ENCODE measurements around the gene CCNI2. TPM values are rescaled to one million over a fixed set of nuclear protein-coding genes. Genes with fewer than 3 reads are reported as not detected.

The CCNI2 gene
- total RNA-seq, 1 experiment from 2014 or later, result 1.4 TPM

- TF ChIP-seq EZH2phosphoT487 (IDR thresholded peaks at IDR 0.05; ENCODE audit: borderline replicate concordance) (no peak), FOSL1 (IDR thresholded peaks at IDR 0.05; ENCODE audit: low read depth) (no peak), JUND (IDR thresholded peaks at IDR 0.05) (no peak), POLR2AphosphoS5 (IDR thresholded peaks at IDR 0.05; ENCODE audit: low read depth, low read length) (no peak), POLR2A (IDR thresholded peaks at IDR 0.05; ENCODE audit: borderline replicate concordance, extremely low read depth, insufficient read depth, insufficient read length) (no peak)
- TF ChIP-seq, protein P1, sequence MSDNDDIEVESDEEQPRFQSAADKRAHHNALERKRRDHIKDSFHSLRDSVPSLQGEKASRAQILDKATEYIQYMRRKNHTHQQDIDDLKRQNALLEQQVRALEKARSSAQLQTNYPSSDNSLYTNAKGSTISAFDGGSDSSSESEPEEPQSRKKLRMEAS (IDR thresholded peaks at IDR 0.05), result no peak
Measured at GRCh38 chr5:132760049-132760420, 12.8 kb downstream of the CCNI2 start (continued).

DNA sequence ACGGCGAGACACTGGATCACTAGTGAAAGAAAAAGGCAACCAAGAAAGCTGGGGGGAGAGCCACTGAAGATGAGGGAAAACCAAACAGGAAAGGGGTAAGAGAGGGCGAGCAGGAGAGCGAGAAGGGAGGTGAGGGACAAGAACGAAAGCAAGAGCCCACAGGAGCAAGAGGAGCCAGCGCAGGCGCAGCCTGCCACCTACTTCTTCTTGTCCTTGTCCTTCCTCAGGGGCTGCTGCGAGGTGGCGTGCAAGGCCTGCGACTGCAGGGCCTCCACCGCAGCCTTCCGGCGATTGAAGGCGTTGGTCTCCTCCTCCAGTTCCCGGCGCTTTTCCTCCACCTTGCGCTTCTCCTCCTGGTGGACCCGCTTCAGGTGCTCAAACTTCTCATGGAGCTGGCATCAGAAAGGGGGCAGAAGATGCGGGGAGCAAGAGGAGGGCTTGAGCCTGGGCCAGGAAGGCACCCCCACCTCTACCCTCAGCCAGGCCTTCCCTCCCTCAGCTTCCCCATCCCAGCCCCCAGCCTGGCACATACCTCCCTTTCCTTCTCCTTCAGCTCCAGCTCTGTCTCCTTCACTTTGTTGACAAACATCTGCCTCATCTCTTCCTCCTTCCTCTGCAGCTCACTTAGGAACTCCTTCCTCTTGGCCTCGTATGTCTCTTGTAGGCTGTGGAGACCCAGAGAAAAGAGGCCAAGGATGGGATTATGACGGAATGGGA, 13.5 kb downstream of the CCNI2 start:
- ChIA-PET RAD21 (ENCODE audit: low non-redundant PET in 1 of 2, low total read pairs in 2 of 2, uncharacterized antibody in 2 of 2, unreplicated experiment in 2 of 2) (no interaction called here), CTCF (no interaction called here), POLR2A (no interaction called here)
- Histone ChIP-seq H3K4me1 (ENCODE audit: control insufficient read depth in 1 of 2, insufficient read depth in 2 of 2, low read length in 2 of 2) (no peaks in the 10 kb centered on the region), H3K36me3 (ENCODE audit: control insufficient read depth in 1 of 2, insufficient read depth in 2 of 2, low read length in 2 of 2) (peaks cover 7 to 11% of the 10 kb centered on the region in 2 experiments; a peak in 2 of 4 replicates), H3K9ac (ENCODE audit: low read length) (no peak overlapping the region), H3K9me2 (ENCODE audit: insufficient read depth) (no peaks in the 10 kb centered on the region), H3K27ac (ENCODE audit: low read depth, low read length) (no peak overlapping the region), H3K79me2 (ENCODE audit: insufficient read depth, low read length) (no peaks in the 10 kb centered on the region), H4K20me1 (ENCODE audit: insufficient read depth) (no peaks in the 10 kb centered on the region), H2AFZ (ENCODE audit: low read depth, low read length, poor library complexity, severe bottlenecking) (no peak overlapping the region), H3K9me3 (ENCODE audit: control insufficient read depth in 1 of 2, insufficient read depth in 1 of 2, low read depth in 1 of 2, low read length in 2 of 2) (no peaks in the 10 kb centered on the region), H3K27me3 (ENCODE audit: insufficient read depth, low read length) (no peaks in the 10 kb centered on the region), H3K4me3 (replicated peaks in 1 of 2; ENCODE audit: low read depth in 1 of 2, low read length in 2 of 2) (no peak overlapping the region), H3K4me2 (ENCODE audit: low read length) (no peak overlapping the region)
- ATAC-seq (no peak), DNase-seq (ENCODE audit: low read depth, low spot score) (no peak)
- TSS peak; percentile 5 for BruUV-seq (replicated peaks)
- intact Hi-C loops (cut with micrococcal nuclease), result no loop called here
- TF ChIP-seq ZBTB33 (IDR thresholded peaks at IDR 0.05; ENCODE audit: extremely low read depth, insufficient replicate concordance, low read length) (no peak), POLR2AphosphoS5 (IDR thresholded peaks at IDR 0.05; ENCODE audit: low read depth, low read length) (no peak), POLR2A (IDR thresholded peaks at IDR 0.05; ENCODE audit: borderline replicate concordance, extremely low read depth, insufficient read depth, insufficient read length) (no peak), TCF7L2 (IDR thresholded peaks at IDR 0.05; ENCODE audit: borderline replicate concordance, extremely low read depth, insufficient read depth, insufficient read length) (no peak), SIN3A (IDR thresholded peaks at IDR 0.05; ENCODE audit: low read depth) (no peak), CTCF (IDR thresholded peaks at IDR 0.05 in 2 of 3, conservative IDR thresholded peaks at IDR 0.05 in 1 of 3; ENCODE audit: borderline replicate concordance in 1 of 3, insufficient read depth in 1 of 3, low read depth in 2 of 3, low read length in 2 of 3) (no peak), EZH2phosphoT487 (IDR thresholded peaks at IDR 0.05; ENCODE audit: borderline replicate concordance) (no peak), EGR1 (IDR thresholded peaks at IDR 0.05; ENCODE audit: low read depth) (no peak), ZFX (IDR thresholded peaks at IDR 0.05) (no peak), FOSL1 (IDR thresholded peaks at IDR 0.05; ENCODE audit: low read depth) (no peak), RAD21 (IDR thresholded peaks at IDR 0.05; ENCODE audit: low read depth) (no peak), EZH2 (IDR thresholded peaks at IDR 0.05) (no peak), SP1 (IDR thresholded peaks at IDR 0.05; ENCODE audit: low read depth) (no peak), REST (IDR thresholded peaks at IDR 0.05; ENCODE audit: low read depth) (no peak)
- TF ChIP-seq, protein P1 (IDR thresholded peaks at IDR 0.05), result no peak
